GM19372 (cell line): ENCODE results near the gene CTSH.
A peak's percentile ranks its signal among the peaks of the same experiment; 100 is the strongest.
"Not testable (repeated sequence)": the region's sequence is repeated elsewhere in the genome, so short reads cannot be mapped to it uniquely, and the experiment has no call there.

Experiments used
- ATAC-seq: cut with Tn5 transposase; IDR thresholded peaks from one replicate; pipeline ENCODE4 v1.9.1; 2021; ENCODE audit warnings: mild to moderate bottlenecking, low read depth, moderate library complexity; ENCODE audit not compliant: unreplicated experiment

The CTSH gene

DNA sequence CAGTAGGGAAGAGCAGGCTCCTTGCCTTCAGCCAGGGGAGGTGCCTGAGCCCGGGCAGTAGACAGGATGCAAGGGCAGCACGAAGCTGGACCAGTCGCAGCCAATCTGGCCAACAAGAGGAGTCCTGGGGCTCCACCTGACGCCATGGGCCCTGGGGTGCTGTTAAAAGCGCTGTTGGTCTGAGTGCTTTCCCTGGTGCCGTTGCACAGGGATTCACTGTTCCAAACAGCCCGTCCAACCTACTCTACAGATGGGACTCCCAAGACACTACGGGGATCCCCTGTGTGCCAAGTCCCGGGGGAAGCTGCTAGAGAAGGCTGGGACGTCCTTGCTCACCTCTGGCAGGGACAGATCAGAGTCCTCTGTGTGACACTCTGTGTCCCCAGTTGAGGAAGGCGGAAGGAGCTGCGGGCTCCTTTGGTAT is 632 bp downstream of the CTSH start:
- peak; percentile 15 for ATAC-seq

DNA sequence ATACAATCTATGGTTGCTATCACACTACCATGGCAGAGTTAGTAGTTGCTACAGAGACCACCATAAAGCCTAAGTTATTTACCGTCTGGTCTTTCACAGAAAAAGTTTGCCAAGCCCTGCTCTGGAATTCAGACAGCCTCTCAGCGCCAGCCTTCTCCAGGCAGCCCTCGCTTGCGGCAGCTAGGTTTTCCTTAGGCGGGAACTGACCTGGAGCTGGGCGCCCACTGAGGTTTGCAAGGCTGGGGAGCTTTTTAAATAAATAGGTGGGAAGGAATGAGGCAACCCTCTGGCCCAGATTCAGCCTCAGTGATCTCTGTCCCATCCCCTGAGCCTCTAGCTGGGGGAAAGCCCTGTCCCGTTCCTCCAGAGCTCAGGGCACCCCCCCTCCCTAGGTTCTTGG is 1.2 kb downstream of the CTSH start:
- ATAC-seq, result no peak

DNA sequence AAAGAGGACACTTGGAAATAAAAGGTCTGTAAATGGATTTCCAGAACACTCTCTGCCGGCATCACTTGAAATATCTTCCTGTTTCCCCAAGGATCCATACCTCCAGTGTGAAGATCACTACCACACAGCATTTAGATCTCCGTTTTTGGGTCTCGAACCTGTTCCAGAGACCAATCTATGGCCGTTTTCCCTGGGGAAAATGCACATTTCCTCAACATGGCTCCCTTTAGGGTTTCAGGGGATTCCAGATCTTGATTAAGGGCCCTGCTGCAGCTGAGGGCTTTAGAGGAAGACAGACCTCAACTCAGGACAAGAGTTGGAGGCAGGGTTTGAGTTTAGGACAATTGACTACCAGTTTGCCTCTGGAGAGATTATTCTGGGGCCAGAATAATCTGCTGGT is 2.1 kb downstream of the CTSH start:
- ATAC-seq, result no peak

DNA sequence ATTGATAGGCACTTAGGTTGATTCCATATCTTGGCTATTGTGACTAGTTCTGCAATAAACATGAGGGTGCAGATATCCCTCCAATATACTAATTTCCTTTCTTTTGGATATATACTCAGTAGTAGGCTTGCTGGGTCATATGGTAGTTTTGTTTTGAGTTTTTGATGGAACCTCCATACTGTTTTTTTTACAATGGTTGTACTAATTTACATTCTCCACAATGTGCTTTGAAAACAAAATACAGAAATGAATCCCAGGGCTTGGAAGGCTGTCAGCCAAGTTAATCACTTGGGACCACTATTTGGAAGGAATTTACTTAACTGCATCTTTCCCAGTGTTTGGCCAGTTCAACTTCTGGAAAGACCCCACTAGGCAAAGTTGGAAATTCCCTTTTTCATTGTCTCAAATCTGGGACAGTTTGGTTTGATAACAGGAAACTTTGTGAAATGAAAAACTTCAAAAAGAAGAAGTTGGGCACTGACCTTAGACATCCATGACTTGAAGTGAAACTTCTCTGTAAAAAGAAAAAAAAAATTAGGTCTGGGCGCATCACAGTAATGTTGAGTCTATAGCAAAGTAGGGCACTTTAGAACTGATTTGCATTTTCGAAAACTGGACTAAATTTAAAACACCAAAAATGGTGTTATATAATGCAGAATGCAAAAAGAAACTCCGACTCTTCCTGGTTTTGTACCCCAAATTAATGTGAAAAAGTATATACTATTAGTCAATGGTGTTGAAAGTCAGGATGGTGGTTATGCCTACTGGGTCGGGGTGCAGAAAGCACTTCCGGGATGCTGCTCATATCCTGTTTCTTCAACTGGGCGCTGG is 6.0 kb downstream of the CTSH start:
- peak; percentile 53 for ATAC-seq

DNA sequence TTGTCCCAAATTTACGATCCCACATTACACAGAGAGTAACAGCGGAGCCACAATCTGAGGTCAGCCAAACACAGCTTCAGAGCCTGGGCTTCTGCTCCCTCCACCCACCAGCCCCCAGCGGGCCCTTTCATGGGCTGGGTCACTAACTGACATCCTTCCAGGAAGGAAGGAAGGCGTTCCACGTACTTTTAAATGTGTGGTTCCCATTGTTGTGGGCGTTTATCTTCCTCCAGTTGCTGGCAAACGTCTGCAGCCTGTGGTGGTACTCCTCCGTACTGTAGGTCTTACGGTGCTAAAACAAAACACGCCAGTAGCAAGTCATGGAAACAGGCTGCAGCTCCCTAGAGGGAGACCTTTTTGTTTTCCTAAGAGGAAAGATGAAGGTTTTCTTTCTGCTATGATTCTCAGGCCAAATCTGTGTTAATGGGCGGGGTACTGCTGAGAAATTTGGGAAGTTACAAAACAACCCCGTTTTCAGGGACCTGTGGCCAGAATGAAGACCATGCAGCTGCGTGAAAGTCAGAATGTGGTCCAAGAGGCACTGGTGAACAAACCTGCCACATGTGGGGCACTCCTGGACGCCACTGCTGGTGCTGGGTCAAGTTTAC is 7.6 kb downstream of the CTSH start:
- no peak for ATAC-seq

DNA sequence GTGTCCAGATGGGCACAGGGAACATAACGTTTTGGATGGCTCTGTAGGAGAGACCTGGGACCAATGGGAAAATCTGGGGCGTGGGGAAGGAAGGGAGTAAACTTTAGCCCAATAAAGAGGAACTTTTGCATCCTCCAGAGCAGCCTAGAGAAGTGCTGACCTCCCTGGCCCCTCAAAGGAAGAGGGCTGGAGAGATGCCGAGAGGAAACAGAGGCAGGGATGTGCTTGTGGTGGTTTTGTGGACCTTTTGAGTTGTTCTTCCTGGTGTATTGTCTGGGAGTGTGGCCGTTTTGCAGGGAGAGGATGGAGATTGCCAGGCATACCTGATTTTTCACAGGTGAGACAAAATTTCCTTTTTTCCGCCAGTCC is 10.2 kb downstream of the CTSH start:
- ATAC-seq, result no peak

DNA sequence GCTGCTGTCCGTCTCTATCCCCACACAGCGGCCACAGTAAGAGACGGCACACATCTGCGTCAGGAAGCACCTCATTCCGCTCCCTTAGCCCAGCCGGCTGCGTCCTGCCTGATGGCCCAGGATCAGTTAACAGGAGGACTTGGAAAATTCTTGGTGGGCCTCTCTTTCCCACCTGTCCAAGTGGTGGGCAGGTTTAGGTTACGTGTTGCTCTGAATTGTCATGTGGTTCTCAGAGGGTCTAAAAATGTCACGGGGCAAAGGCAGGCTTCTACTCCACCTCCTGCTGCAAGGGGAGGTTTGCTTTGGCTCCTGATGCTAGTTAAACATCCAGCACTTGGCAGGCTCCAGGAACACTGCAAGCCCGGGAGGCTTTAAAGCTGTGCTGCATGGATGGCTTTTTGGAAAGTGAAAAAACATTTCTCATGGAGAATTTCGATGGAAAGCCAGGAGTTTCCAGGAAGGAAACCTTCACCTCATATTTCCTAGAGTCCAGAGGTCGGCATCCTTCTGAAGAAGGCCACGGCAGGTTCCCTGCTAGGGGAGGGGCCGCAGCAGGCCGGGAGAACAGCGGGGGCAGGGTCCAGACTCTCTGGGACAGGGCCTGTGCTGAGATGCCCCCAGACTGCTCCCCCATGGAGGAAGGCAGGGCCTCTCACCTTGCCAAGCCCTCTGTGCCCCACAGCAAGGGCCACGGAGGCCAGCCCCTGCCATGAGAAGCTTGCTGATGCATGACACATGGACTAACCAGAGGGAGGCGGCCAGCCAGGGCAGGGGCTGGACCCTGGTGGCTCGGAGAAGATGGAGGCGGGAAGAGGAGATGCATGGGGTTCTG is 10.8 kb downstream of the CTSH start:
- no peak for ATAC-seq

DNA sequence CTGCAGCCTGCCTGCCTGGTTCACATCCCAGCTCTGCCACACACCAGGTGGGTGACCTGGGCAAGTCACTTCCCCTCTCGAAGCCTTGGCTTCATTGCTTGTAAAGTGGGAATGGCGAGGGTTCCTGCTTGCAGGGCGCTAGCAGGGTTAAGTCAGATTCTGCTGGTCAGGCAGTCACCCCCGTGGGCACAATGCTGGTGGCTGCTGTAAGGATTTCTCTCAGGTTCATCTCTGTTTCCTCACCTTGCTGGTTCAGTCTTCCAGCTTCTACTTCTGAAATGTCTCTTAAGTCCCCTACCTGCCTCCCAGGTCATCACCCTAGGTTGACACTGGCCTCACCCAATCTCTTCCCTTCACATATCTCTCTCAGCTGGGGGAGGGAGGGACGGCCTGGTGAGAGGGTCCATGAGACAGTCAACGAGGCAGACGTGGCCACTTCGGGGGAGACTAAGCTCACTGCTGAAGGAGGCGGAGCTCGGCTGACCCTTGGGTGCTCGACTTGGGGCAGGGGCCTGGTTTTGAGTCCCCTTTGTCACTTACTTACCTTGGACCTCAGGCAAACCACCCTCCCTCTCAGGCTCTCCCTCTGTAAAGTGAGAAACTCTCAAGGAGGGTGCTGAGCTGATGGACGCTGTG is 11.5 kb downstream of the CTSH start:
- ATAC-seq, result no peak

DNA sequence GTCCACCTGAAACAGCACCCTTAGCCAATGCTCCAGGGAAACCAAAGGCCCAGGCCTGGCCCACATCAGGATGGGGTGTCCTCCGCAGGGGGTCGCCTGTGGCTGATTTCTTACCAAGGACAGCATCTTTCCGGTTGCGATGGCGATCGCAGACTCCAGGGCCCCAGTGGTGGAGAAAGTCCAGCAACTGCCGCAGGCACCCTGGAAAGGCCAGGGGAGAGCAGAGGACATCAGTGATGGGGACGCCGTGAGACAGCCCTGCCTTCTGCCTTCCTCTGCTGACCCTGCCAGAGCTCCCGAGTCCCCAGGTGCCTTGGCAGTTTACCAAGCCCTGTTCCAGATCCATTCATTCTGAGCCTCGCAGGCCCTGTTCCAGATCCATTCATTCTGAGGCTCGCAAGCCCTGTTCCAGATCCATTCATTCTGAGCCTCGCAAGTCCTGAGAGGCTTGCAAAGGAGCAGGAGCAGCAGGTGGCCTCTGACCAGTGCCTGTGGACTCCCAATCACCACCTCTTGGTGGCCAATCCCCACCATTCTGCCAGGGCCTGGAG is 12.5 kb downstream of the CTSH start:
- ATAC-seq, result no peak

DNA sequence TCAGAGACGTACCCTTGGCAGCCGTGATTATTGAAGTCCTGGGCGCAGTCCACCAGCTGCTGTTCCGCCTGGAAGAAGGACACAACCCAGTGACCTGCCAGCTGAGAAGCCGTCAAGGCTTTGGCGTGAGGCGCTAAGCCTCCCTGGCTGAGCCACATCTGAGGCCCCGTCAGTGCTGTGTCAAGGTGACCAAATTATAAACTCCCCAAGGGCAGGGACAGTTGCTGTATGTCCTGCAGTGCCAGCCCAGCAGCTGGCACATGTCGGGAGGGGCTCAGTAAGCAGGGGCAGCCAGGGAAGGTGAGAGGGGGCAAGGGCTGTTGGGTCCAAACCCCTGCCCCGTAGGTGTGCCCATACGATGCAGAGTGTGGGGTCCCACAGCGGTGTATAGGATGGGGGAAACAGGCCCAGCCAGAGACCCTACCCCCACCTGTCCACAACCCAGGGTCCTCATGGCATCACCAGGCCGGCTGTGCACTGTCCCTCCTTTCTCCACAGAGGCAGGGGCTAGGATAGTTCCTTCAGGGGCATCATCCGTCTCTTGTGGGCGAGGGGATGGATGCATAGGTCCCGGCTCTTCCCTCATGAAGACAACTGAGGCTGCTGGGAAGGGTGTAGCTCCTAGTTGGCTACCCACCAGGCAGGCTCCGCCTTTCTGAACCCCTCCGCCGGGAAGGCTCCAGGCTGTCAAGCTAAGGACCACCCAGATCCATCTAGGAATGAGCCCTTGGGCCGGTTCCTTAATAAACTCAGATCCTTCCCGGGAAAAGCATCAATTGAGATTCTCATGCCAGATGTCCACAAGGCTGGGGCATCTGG is 13.2 kb downstream of the CTSH start:
- ATAC-seq, result no peak

DNA sequence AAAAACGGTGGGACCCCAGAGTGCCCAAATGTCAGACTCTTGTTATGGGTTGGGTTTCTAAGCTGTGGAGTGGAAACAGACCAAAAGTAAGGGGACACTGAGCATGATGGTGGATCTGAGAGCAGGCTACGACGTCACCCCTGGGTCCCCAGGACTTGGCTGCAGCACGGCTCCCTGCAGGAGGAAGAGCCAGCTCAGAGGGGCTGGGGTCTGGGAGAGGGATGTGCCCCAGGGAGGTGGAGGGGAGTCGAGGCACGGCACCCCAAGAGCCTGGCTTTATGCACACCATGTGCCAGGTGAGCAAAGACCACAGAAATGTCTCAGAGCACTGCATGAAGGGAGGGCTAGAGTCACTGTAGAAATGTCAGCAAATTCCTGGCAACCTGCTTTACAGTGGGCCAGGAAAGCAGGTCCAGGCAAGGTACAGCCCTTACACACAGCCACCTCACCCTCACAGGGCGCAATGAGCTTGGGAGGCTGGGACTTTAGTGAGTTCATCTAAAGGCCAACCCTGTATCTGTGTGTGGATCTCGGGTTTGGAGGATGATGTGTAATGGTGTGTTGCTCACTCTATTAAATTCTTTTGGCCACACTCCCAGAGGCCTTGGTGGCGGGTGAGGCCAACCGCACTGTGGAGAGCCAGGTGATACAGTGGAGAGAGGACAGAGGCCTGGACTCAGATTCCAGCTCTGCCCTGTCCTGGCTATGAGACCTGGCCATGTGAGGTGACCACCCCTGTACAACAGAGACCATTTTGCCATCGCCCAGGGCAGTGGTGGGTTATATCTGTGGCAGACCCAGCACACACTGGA is 14.1 kb downstream of the CTSH start:
- ATAC-seq, result no peak

DNA sequence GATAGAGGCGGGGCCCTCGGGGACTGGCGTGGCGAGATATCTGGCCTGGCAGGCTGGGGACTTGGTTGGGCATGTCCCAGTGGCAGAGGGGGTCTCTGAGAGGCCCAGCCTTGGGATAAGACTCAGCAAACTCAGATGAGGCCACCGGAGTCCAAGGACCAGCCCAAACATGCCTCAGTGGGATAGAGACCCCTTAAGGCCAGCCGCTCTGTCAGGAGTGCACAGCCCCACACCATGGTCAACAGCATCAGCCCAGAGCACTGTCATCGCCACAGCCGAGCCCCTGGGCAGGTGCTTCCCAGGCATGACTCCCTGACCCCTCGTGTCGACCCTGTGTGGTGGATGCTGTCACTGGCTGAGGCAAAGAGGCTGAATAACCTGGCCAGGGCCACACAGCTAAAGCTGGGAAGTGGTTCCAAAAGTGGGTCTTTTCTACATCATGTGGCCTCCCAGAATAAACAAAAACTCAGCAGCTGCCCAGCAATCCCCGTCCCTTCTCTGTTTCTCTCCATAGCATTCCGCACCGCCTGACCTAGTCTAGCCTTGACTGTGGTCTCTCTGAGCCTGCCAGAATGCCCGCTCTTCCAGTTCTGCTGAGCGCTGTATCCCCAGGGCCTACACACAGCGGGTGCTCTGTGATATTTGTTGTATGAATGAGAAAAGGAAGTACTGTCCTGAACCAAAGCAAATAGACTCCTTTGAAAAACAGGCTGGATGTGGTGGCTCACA is 15.1 kb downstream of the CTSH start:
- no peak for ATAC-seq

DNA sequence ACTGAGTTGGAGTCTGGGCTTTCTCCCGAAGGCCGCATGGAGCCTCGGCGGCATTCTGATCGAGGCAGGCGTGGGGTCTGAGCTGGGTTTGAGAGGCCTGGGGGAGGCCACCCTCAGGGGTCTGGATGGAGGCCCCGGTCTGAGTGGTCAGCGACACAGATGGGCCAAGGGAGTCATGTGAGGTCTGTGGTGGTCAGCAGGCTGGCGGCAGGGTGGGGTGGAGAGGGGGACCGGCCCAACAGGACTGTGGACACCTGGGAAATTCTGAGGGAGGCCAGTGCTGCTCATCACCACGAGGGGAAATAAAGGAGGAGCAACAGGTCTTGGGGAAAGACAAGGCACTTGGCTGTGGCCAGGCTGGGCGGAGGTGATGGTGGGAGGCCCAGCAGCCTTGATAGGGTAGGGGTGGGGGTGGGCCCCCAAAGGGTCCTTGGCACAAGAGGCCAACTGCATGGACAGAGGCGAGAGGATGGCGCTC is 16.2 kb downstream of the CTSH start:
- no peak for ATAC-seq

DNA sequence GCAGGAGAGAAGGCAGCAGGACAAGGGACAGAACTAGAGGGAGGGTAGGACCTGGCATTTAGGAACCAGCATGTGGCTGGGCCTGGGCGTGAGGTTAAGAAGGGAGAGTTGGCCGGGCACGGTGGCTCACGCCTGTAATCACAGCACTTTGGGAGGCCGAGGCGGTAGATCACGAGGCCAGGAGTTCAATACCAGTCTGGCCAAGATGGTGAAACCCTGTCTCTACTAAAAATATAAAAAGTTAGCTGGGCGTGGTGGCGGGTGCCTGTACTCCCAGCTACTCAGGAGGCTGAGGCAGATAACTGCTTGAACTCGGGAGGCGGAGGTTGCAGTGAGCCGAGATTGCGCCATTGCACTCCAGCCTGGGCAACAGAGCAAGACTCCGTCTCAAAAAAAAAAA is 16.7 kb downstream of the CTSH start:
- not testable (repeated sequence) for ATAC-seq

DNA sequence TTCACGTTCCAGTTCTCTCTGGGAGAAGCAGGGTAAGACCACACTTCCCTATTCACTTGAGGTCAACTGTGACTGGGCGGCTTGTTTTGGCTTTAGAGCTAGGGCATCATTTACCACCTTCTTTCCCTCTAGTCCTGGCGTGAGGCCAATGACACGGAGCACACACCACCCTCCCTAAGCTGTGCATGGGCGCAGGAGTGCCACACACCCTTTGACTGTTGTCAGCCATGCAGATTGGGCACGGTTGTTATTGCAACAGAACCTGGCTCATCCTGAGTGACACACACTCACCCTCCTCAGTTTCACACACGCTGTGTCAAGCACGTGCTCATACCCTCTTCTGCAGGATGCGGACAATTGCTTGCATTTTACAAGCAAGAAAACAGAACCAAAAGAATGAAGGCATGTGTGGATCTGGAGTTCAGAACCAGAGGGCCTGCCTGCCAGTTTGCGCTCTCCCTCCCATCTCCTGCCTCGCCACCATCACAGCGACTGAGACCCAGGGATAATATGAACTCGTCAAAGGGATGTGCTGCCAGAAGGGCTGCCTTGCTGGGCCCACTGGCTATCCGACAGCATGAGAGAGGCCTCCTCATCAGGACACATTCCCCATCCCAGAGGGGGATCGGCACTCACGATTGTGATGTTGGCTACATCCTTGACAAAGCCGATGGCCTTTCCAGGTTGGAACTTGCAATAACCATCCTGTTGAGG is 17.6 kb downstream of the CTSH start:
- ATAC-seq, result no peak

DNA sequence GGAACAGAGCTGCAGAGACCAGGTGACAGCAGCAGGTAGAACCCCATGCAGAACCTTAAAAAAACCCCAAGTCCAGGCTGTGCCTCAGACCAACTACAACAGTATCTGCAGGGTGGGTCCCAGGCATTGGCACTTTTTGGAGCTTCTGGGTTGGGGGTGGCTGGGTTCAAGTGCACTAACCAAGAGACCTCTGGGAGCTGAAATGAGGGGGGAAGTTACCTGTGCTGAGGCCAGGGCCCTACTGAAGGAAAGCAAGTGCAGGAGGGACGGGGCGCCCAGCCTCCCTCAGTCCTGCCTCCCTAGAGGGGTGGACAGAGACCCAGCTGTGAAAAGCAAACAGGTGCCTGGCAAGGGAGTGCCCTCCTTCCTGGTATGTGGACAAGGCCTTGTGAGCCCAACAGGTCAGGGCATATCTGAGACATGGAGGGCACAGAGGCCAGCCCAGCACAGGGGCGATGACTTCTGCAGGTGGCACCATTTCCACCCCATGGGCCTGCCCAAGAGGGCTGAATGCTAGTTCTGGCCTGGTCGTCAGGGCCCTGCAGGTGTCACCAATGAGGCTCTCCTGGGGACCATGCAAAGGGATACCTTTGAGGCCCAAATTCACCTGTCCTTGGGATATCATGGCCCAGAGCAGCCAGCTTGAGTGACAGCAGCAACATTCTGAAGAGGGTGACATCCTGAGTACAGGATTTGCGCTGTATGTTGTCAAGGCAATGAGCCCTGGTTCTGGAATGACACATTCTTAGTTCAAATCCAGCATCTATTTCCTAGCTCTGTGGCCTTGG is 18.7 kb downstream of the CTSH start:
- ATAC-seq, result no peak
